WTC11 (cell line): Measurements from ENCODE around the gene LSR. TPM values are rescaled to one million over a fixed set of nuclear protein-coding genes. Genes with fewer than 3 reads are reported as not detected.

ENCODE experiments used
- ATAC-seq: fragments of 200-7000 bp; cut with Tn5 transposase; 2 replicates; pipeline ENCODE4 v1.10.0; 2021; ENCODE audit warnings: mild to moderate bottlenecking, moderate library complexity
- CTCF ChIA-PET: fragments of 300-600 bp; sonication (Branson Sonifier 250); formaldehyde crosslinking; loops from one replicate; lab custom pipeline; 2021; ENCODE audit warnings: antibody characterized with exemption; lab: Charles Lee
- POLR2A ChIA-PET: fragments of 350-600 bp; sonication (Branson Sonifier 250); formaldehyde crosslinking; loops from one replicate; lab custom pipeline; 2021; ENCODE audit warnings: antibody characterized with exemption; lab: Charles Lee
- DNase-seq: peaks from one replicate; pipeline ENCODE4 v3.0.0; 2021; ENCODE audit warnings: low spot score
- H3K27ac Mint-ChIP-seq: 2 replicates; pipeline ENCODE4 v1.8.0; 2021; ENCODE audit warnings: mixed read lengths
- H3K27me3 Mint-ChIP-seq: 2 replicates; pipeline ENCODE4 v1.8.0; 2021; ENCODE audit warnings: low read depth, mild to moderate bottlenecking, moderate library complexity, mixed read lengths
- H3K36me3 Mint-ChIP-seq: 2 replicates; pipeline ENCODE4 v1.8.0; 2021; ENCODE audit warnings: mixed read lengths
- H3K4me1 Mint-ChIP-seq: 2 replicates; pipeline ENCODE4 v1.8.0; 2022; ENCODE audit warnings: mixed read lengths
- H3K4me3 Mint-ChIP-seq: 2 replicates; pipeline ENCODE4 v1.8.0; 2021; ENCODE audit warnings: mild to moderate bottlenecking, moderate library complexity, mixed read lengths
- H3K9me3 Mint-ChIP-seq: 2 replicates; pipeline ENCODE4 v1.8.0; 2021; ENCODE audit warnings: mixed read lengths
- AFF4 ChIP-seq: sonication (generic); formaldehyde crosslinking; IDR thresholded peaks from 2 replicates; pipeline ENCODE4 v1.8.1; 2023; ENCODE audit warnings: mild to moderate bottlenecking, missing genetic modification reagents, borderline replicate concordance
- AR ChIP-seq: fragments of 250-450 bp; sonication (Bioruptor Pico); IDR thresholded peaks from 2 replicates; pipeline ENCODE4 v1.9.0; 2021; ENCODE audit warnings: mild to moderate bottlenecking
- CTCF ChIP-seq: fragments of 200-600 bp; IDR thresholded peaks from 2 replicates; pipeline ENCODE4 v1.8.0; 2022; ENCODE audit warnings: antibody characterized with exemption
- E2F5 ChIP-seq: sonication (generic); formaldehyde crosslinking; IDR thresholded peaks from 2 replicates; pipeline ENCODE4 v1.8.1; 2022; ENCODE audit warnings: mild to moderate bottlenecking, moderate library complexity, missing genetic modification reagents
- ELF4 ChIP-seq: sonication (generic); formaldehyde crosslinking; IDR thresholded peaks from 2 replicates; pipeline ENCODE4 v1.8.1; 2022; ENCODE audit warnings: low read depth, mild to moderate bottlenecking, moderate library complexity, missing genetic modification reagents
- ESRRA ChIP-seq: sonication (generic); formaldehyde crosslinking; IDR thresholded peaks from 2 replicates; pipeline ENCODE4 v1.8.1; 2022; ENCODE audit warnings: mild to moderate bottlenecking, missing genetic modification reagents, borderline replicate concordance
- GABPB1 ChIP-seq: sonication (generic); formaldehyde crosslinking; IDR thresholded peaks from 2 replicates; pipeline ENCODE4 v1.8.1; 2023; ENCODE audit warnings: mild to moderate bottlenecking, missing genetic modification reagents
- JAZF1 ChIP-seq: fragments of 250-450 bp; sonication (Bioruptor Pico); IDR thresholded peaks from 2 replicates; pipeline ENCODE4 v1.9.0; 2021; ENCODE audit warnings: moderate library complexity, mild to moderate bottlenecking, inconsistent platforms
- KAT7 ChIP-seq: sonication (generic); formaldehyde crosslinking; IDR thresholded peaks from 2 replicates; pipeline ENCODE4 v1.8.1; 2023; ENCODE audit warnings: missing genetic modification reagents, mild to moderate bottlenecking, borderline replicate concordance
- MAX ChIP-seq: sonication (generic); formaldehyde crosslinking; IDR thresholded peaks from 2 replicates; pipeline ENCODE4 v1.8.0; 2022; ENCODE audit warnings: mild to moderate bottlenecking, missing genetic modification reagents
- PRRX2 ChIP-seq: fragments of 250-450 bp; sonication (Bioruptor Pico); IDR thresholded peaks from 2 replicates; pipeline ENCODE4 v1.8.0; 2021; ENCODE audit warnings: mild to moderate bottlenecking
- USF1 ChIP-seq: sonication (generic); formaldehyde crosslinking; IDR thresholded peaks from 2 replicates; pipeline ENCODE4 v1.8.0; 2022; ENCODE audit warnings: mild to moderate bottlenecking, missing genetic modification reagents
- ZNF263 ChIP-seq: sonication (generic); formaldehyde crosslinking; IDR thresholded peaks from 2 replicates; pipeline ENCODE4 v1.8.1; 2022; ENCODE audit warnings: low read depth, mild to moderate bottlenecking, moderate library complexity, missing genetic modification reagents
- ZNF671 ChIP-seq: fragments of 250-450 bp; sonication (Bioruptor Pico); IDR thresholded peaks from 2 replicates; pipeline ENCODE4 v1.8.0; 2021; ENCODE audit warnings: mild to moderate bottlenecking
- ZSCAN18 ChIP-seq: fragments of 250-450 bp; sonication (Bioruptor Pico); IDR thresholded peaks from 2 replicates; pipeline ENCODE4 v2.1.2; 2022; ENCODE audit warnings: mild to moderate bottlenecking, moderate library complexity
- total RNA-seq: library from RNA; stranded (reverse); gene quantifications from 3 replicates; pipeline ENCODE4 v1.2.3, GENCODE V29; 2021

Gene LSR
- total RNA-seq, 1 experiment from 2014 or later = 130 TPM

GRCh38 chr19:35223862-35224505, 24.8 kb upstream of the LSR start (continued):
- TF ChIP-seq AFF4 (CRISPR knock-in tag) (no peak), ESRRA (CRISPR knock-in tag) (no peak), JAZF1 (no peak), GABPB1 (CRISPR knock-in tag) (no peak), AR (CRISPR knock-in tag) (no peak), ELF4 (CRISPR knock-in tag) (no peak), ZSCAN18 (CRISPR knock-in tag) (no peak)

GRCh38 chr19:35224681-35225571, 23.9 kb upstream of the LSR start:
- Mint-ChIP-seq H3K27me3 (peaks cover 8% of the 10 kb centered on the region), H3K36me3 (no peaks in the 10 kb centered on the region), H3K27ac (no peak overlapping the region), H3K4me1 (peaks cover 21% of the 10 kb centered on the region), H3K9me3 (peaks cover 18% of the 10 kb centered on the region), H3K4me3 (peak overlapping the region; percentile 40)
- CTCF ChIA-PET = interaction anchor here (0.7 to 2.4 kb wide), 21 partner anchors 8 to 191 kb away, joined by 3 to 26 read pairs (median 4); partner anchors contain the start of genes FXYD5, FXYD7 and LGI4
- POLR2A ChIA-PET = interaction anchor here (0.9 kb wide), 1 partner anchor 71 kb away, joined by 4 read pairs; no protein-coding TSS in a partner anchor
- peak; percentile 54; the same call in 1 of the 2 replicates for TF ChIP-seq MAX (CRISPR knock-in tag)
- no peak for TF ChIP-seq USF1
- TF ChIP-seq KAT7 = no peak
- 0 out of 2 replicates have a peak, but pooled peaks have one; percentile 35 for TF ChIP-seq E2F5
- TF ChIP-seq ZNF263 (CRISPR knock-in tag) = no peak
- TF ChIP-seq PRRX2 = no peak
- peak; percentile 23; the same call in 1 of the 2 replicates for TF ChIP-seq CTCF
- no peak for TF ChIP-seq ZNF671 (CRISPR knock-in tag)
- DNase-seq = peak; percentile 70
- ATAC-seq = peak; percentile 84
